Lower lobe of right lung (tissue), 2 donors: ENCODE results near the gene OR2V2. TPM values are rescaled to one million over a fixed set of nuclear protein-coding genes. Genes with fewer than 3 reads are reported as not detected.
"Not testable (repeated sequence)": the region's sequence is repeated elsewhere in the genome, so short reads cannot be mapped to it uniquely, and the experiment has no call there.

Source experiments
- ATAC-seq, 2 donors: fragments of 200-7000 bp; cut with Tn5 transposase; one replicate each; pipeline ENCODE4 v1.9.1; 2020 to 2022; ENCODE audit warnings: mild to moderate bottlenecking in 2 of 2, moderate library complexity in 2 of 2
- DNase-seq: peaks from one replicate; pipeline ENCODE4 v3.0.0-alpha.2; 2020
- H3K27ac ChIP-seq: fragments of 200-600 bp; one replicate; pipeline ENCODE4 v1.8.0; 2022
- H3K27me3 ChIP-seq: fragments of 200-600 bp; one replicate; pipeline ENCODE4 v1.8.0; 2022; ENCODE audit warnings: low read depth
- H3K36me3 ChIP-seq: fragments of 200-600 bp; one replicate; pipeline ENCODE4 v1.8.0; 2022; ENCODE audit warnings: mild to moderate bottlenecking
- H3K4me1 ChIP-seq: fragments of 200-600 bp; one replicate; pipeline ENCODE4 v1.8.0; 2022
- H3K4me3 ChIP-seq: fragments of 200-600 bp; one replicate; pipeline ENCODE4 v1.8.0; 2022; ENCODE audit warnings: mild to moderate bottlenecking
- H3K9me3 ChIP-seq: fragments of 200-600 bp; one replicate; pipeline ENCODE4 v1.8.0; 2022
- intact Hi-C: fragments of 100-400 bp; cut with DNase I; formaldehyde crosslinking; loops from one replicate; pipeline ENCODE4 v1.11.0; 2022
- total RNA-seq: library from RNA; stranded (reverse); fragmentation: NEBNext Ultra II Directional; extraction: Animal tissue kit (Norgen Biotek cat#: 25700); gene quantifications from one replicate; pipeline ENCODE4 v1.2.1, GENCODE V29; 2021
- TF ChIP-seq, protein P1 (sequence below): fragments of 200-600 bp; IDR thresholded peaks from one replicate; pipeline ENCODE4 v1.8.0; 2022; ENCODE audit warnings: antibody characterized with exemption, mild to moderate bottlenecking
- donor health status: DM: no; HTN: yes; CAD: no; lungs with severe emphysema.

The OR2V2 gene
- total RNA-seq, 1 donor from 2014 or later: not detected

DNA sequence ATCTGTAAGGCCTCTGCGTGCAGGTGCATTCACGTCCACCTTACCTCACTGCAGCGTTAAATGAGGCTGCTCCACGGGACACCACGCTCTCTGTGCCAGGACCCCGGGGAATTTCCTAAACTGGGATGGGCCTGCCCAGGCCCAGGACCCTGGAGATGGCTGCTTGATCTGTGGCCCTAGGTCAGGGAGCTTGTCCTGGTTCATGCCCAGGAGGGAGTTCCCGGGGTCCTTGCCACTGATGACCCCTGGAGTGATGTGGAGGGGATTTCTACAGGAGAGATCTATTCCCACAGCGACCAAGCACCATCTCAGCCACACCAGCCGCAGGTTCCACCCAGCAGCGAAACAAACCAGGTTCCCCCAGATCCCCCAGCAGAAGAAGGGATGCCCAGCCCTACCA, 19.9 kb upstream of the OR2V2 start:
- H3K36me3 ChIP-seq: no peaks in the 10 kb centered on the region
- DNase-seq (no peak), ATAC-seq (no peak)
- intact Hi-C loops: no loop called here
- peaks cover 10% of the 10 kb centered on the region for H3K27me3 ChIP-seq
- no peak overlapping the region for H3K27ac ChIP-seq
- TF ChIP-seq, protein P1, sequence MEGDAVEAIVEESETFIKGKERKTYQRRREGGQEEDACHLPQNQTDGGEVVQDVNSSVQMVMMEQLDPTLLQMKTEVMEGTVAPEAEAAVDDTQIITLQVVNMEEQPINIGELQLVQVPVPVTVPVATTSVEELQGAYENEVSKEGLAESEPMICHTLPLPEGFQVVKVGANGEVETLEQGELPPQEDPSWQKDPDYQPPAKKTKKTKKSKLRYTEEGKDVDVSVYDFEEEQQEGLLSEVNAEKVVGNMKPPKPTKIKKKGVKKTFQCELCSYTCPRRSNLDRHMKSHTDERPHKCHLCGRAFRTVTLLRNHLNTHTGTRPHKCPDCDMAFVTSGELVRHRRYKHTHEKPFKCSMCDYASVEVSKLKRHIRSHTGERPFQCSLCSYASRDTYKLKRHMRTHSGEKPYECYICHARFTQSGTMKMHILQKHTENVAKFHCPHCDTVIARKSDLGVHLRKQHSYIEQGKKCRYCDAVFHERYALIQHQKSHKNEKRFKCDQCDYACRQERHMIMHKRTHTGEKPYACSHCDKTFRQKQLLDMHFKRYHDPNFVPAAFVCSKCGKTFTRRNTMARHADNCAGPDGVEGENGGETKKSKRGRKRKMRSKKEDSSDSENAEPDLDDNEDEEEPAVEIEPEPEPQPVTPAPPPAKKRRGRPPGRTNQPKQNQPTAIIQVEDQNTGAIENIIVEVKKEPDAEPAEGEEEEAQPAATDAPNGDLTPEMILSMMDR: no peak
- no peaks in the 10 kb centered on the region for H3K4me1 ChIP-seq
- no peaks in the 10 kb centered on the region for H3K9me3 ChIP-seq
- no peak overlapping the region for H3K4me3 ChIP-seq

- Histone ChIP-seq H3K9me3 (no peaks in the 10 kb centered on the region), H3K4me3 (no peak overlapping the region), H3K36me3 (no peaks in the 10 kb centered on the region), H3K27me3 (peaks cover 10% of the 10 kb centered on the region), H3K4me1 (no peaks in the 10 kb centered on the region), H3K27ac (no peak overlapping the region)
- ATAC-seq (no peak), DNase-seq (no peak)
- intact Hi-C loops: no loop called here
- TF ChIP-seq, protein P1: no peak
Measured at GRCh38 chr5:181127907-181128626, 19.3 kb upstream of the OR2V2 start.

DNA sequence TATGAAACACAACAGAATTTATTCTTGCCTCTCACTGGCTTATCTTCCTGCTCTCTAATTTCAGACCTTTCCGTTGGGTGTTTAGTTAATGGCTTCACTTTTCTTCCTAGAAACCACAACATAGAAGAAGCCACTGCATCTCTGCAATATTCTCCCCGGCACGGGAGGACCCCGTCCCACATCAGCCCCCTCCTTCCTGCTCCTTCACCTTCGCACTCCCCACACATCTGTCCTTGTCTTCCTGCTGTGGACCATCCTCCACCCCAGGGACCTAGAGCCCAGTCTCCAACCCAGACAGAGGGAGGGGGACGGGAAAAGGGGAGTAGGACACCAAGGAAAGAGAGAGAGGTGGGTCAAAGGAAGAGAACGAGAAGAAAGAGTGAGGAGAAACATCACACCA, 17.8 kb upstream of the OR2V2 start:
- no peak overlapping the region for H3K27ac ChIP-seq
- H3K4me3 ChIP-seq: no peak overlapping the region
- DNase-seq (no peak), ATAC-seq (no peak)
- no peaks in the 10 kb centered on the region for H3K4me1 ChIP-seq
- peaks cover 10% of the 10 kb centered on the region for H3K27me3 ChIP-seq
- H3K36me3 ChIP-seq: no peaks in the 10 kb centered on the region
- H3K9me3 ChIP-seq: no peaks in the 10 kb centered on the region
- intact Hi-C loops: no loop called here
- TF ChIP-seq, protein P1: no peak

- H3K27me3 ChIP-seq, DNase-seq, intact Hi-C loops, H3K4me1 ChIP-seq, H3K9me3 ChIP-seq, H3K36me3 ChIP-seq, ATAC-seq, H3K4me3 ChIP-seq, H3K27ac ChIP-seq: not testable (repeated sequence)
Measured at GRCh38 chr5:181130081-181130480, 17.3 kb upstream of the OR2V2 start.

DNA sequence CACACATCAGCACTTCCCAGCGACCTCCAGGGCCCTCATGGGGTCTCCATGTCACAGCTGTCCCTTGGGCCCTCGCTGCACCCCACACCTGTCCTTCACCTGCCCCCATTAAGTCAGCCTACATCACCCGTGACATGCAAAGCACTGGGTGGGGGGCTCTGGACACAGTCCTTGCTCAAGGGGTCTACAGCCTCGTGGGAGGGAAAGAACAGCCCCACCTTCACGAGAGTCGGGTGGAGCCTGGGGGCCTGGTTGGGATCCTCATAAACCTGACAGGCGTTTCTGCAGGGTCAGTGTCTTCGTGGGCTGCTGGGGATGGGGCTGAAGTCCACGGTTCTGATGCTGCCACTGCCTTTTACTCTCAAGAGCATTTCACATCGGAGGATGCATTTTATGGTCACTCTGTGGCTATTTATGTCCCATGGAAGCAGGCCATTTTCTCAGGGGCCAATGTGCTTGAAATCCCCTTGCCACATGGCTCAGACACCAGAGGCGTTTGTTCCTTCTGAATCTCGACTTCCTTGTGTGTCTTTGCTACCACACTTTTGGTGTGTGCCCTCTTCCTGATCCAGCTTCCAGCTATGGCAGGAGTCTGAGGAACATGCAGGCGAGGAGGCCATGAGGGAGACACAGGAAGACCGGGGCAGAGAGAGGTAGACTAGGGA, 16.4 kb upstream of the OR2V2 start, which contains the start of gene OR2V1:
Gene OR2V1 (minus strand): TSS at position 338 of the 665 bp plus-strand sequence. CDS start 5,865 bp downstream, outside the sequence.
- H3K4me1 ChIP-seq: no peaks in the 10 kb centered on the region
- H3K4me3 ChIP-seq: no peak within 1 kb of the TSS
- H3K27ac ChIP-seq: no peak within 1 kb of the TSS
- H3K9me3 ChIP-seq: no peaks in the 10 kb centered on the region
- ATAC-seq (no peak), DNase-seq (no peak)
- TF ChIP-seq, protein P1: no peak
- intact Hi-C loops: no loop called here
- H3K36me3 ChIP-seq: no peaks in the 10 kb centered on the region
- peaks cover 10% of the 10 kb centered on the region for H3K27me3 ChIP-seq

GRCh38 chr5:181131514-181131913, 15.9 kb upstream of the OR2V2 start:
- no peak for ATAC-seq
- no peaks in the 10 kb centered on the region for H3K36me3 ChIP-seq
- H3K4me1 ChIP-seq: no peaks in the 10 kb centered on the region
- no peak for DNase-seq
- no peak overlapping the region for H3K4me3 ChIP-seq
- H3K9me3 ChIP-seq: no peaks in the 10 kb centered on the region
- TF ChIP-seq, protein P1: no peak
- intact Hi-C loops: no loop called here
- peaks cover 10% of the 10 kb centered on the region for H3K27me3 ChIP-seq
- no peak overlapping the region for H3K27ac ChIP-seq
